ENCODE data around the gene ABHD5.

The ABHD5 gene

DNA sequence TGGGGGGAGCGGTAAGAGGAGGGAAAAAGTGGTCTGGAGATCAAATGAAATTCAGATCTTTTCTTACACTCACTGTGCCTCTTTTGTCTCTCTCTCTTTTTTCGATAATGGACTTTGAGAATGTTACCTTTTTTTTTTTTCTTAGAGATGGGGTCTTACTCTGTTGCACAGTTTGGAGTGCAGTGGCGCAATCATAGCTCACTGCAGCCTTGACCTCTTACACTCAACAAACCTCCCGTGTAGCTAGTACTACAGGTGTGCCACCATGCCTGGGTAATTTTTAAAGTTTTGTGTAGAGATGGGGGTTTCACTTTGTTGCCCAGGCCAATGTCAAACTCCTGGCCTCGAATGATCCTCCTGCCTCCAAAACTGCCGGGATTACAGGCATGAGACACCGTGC, 15.6 kb downstream of the ABHD5 start:
- H3K4me3 ChIP-seq (ENCODE audit: low read length), result no peak overlapping the region
- no peak for DNase-seq (ENCODE audit: low read depth)
- TF ChIP-seq, protein P1, sequence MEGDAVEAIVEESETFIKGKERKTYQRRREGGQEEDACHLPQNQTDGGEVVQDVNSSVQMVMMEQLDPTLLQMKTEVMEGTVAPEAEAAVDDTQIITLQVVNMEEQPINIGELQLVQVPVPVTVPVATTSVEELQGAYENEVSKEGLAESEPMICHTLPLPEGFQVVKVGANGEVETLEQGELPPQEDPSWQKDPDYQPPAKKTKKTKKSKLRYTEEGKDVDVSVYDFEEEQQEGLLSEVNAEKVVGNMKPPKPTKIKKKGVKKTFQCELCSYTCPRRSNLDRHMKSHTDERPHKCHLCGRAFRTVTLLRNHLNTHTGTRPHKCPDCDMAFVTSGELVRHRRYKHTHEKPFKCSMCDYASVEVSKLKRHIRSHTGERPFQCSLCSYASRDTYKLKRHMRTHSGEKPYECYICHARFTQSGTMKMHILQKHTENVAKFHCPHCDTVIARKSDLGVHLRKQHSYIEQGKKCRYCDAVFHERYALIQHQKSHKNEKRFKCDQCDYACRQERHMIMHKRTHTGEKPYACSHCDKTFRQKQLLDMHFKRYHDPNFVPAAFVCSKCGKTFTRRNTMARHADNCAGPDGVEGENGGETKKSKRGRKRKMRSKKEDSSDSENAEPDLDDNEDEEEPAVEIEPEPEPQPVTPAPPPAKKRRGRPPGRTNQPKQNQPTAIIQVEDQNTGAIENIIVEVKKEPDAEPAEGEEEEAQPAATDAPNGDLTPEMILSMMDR (conservative IDR thresholded peaks at IDR 0.05; ENCODE audit: low read length), result no peak

DNA sequence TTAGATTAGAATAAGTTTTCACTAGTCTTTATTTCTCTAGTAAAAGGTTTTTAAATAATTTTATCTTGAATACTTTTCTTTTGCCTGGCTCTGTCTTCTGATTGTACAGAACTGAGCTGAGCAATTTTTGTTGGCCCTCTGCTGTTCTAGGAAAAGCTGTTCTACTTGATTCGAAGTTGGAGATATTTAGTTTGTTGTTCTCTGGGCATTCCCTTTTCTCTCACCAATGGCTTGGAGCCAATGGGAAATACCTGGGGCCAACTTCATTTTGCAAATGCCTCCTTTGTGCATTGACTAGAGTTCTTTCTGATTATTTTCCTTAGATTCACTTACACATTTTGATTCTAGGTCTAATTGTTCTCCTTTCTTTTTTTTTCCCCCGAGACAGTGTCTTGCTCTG, 16.5 kb downstream of the ABHD5 start:
- DNase-seq (ENCODE audit: low read depth), result no peak
- H3K4me3 ChIP-seq (ENCODE audit: low read length), result no peak overlapping the region
- TF ChIP-seq, protein P1 (conservative IDR thresholded peaks at IDR 0.05; ENCODE audit: low read length), result no peak

DNA sequence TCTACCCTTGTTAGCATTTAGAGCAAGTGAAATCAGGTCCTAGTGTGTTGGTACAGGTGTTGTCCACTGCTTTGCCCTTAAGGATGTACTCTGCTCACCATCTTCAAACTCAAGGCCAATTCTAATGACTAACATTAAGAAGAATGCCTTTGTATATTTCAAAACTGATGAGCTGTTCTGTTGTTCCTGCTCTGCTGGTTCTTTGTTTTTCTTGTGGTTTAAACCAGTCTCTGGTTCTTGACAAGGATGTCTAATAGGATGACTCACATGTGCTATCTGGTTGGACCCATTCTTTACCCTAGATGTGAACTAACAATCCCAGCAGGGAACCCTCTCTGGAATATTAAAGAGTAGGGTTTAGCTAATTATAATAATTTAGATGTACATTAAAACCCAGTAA, 17.3 kb downstream of the ABHD5 start:
- no peak overlapping the region for H3K4me3 ChIP-seq (ENCODE audit: low read length)
- peak; percentile 86 for DNase-seq (ENCODE audit: low read depth)
- TF ChIP-seq, protein P1 (conservative IDR thresholded peaks at IDR 0.05; ENCODE audit: low read length), result no peak

DNA sequence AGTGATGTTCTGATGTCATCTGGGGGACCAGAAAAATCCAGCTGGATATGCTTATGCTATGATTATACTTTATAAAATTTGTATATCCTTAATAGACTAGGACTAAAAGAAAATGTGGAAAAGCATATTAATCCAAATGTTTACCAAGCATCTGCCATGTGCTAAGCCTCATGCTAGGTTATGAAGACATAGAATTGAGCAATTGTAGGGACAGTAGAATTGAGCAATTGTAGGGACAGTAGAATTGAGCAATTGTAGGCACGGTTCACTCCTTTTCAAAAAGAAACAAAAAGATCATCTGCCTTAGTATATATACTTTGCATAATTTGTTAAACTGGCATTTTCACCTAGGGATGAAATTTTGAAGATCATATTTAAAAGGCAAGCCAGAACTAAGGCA, 18.3 kb downstream of the ABHD5 start:
- peak; percentile 81 for DNase-seq (ENCODE audit: low read depth)
- TF ChIP-seq, protein P1 (conservative IDR thresholded peaks at IDR 0.05; ENCODE audit: low read length), result no peak
- no peak overlapping the region for H3K4me3 ChIP-seq (ENCODE audit: low read length)

DNA sequence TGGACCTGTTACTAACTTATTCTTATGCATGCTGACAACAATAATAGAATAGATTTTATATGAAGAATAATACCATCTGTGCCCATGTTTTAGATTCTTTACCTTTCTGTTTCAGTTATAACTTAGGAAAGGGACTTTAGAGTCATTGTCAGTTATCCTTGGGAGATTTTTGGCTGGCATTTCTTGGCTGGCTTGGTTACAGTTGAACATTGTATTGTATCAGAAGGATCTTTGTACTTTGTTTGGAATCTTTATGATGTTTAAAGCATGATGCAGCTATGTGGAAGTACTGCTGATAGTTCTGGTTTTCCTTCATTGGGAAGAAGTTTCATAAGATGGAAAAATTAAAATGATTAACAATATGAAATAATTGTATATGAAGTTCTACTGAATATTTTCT, 19.9 kb downstream of the ABHD5 start:
- H3K4me3 ChIP-seq (ENCODE audit: low read length), result no peak overlapping the region
- no peak for DNase-seq (ENCODE audit: low read depth)
- TF ChIP-seq, protein P1 (conservative IDR thresholded peaks at IDR 0.05; ENCODE audit: low read length), result no peak

DNA sequence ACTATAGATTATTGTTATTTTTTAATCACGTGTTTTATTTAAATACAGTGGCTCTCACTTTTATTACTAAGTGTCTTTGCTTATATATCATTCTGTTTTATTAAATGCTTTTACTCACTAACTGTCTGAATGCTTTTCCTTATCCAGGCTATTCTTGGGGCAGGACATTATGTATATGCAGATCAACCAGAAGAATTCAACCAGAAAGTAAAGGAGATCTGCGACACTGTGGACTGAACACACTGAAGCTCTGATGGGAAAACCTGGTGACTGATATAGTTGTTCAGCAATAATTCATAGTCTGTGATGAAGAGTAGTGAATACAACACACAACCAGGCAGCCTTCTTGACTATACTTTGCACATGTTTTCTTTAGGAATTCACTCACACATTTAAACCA, 27.6 kb downstream of the ABHD5 start:
- no peak overlapping the region for H3K4me3 ChIP-seq (ENCODE audit: low read length)
- TF ChIP-seq, protein P1 (conservative IDR thresholded peaks at IDR 0.05; ENCODE audit: low read length), result no peak
- no peak for DNase-seq (ENCODE audit: low read depth)

DNA sequence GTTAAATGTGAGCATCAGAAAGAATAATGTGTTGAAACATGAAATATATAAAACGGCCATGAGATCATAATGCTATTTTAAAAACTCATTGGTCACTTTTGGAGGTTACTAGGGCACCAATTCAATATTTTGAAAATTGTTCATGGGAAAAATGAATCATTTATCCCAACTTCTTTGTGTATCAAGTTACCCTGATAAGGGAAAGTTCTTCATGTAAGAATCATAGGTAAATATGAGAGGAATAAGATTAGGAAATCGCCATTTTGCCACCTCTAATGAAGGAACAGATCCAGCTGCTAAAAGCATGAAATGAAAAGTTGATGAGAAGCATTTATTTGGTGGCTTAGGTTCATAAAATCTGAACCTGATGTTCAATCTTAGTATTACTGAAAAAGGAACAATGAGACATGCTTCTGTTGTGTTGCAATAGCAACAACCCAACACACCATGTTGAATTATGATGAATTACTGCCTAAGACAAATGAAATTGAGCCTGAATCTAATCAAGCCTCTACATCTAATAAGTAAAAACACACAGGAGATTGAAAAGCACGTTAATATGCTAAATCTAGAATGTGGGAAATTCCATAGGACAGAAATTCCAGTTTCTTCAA, 32.5 kb downstream of the ABHD5 start:
- DNase-seq (ENCODE audit: low read depth), result peak; percentile 34
- H3K4me3 ChIP-seq (ENCODE audit: low read length), result no peak overlapping the region
- TF ChIP-seq, protein P1 (conservative IDR thresholded peaks at IDR 0.05; ENCODE audit: low read length), result no peak

All from AG10803 (cell line).